Lung (tissue), 12 donors: ENCODE data around the gene NABP1. TPM values are rescaled to one million over a fixed set of nuclear protein-coding genes. Genes with fewer than 3 reads are reported as not detected.

ENCODE experiments used
- ATAC-seq: fragments of 200-7000 bp; cut with Tn5 transposase; one replicate; pipeline ENCODE4 v1.9.1; 2020; ENCODE audit warnings: moderate number of reproducible peaks; ENCODE audit not compliant: insufficient read depth, low FRiP score
- DNase-seq, 3 donors: peaks; one replicate each; pipeline ENCODE4 v3.0.0-alpha.2; 2013 to 2017
- H3K27ac ChIP-seq, 2 donors: one replicate each; pipeline ENCODE4 v1.5.1; 2013; ENCODE audit warnings: mild to moderate bottlenecking in 2 of 2, moderate library complexity in 2 of 2, control low read depth in 1 of 2, inconsistent platforms in 1 of 2, low read depth in 1 of 2, low read length in 1 of 2
- H3K27me3 ChIP-seq, 3 donors: one replicate each; pipeline ENCODE4 v1.5.1; 2013; ENCODE audit warnings: low read length in 2 of 3; ENCODE audit not compliant: control insufficient read depth in 3 of 3, insufficient read depth in 3 of 3
- H3K36me3 ChIP-seq, 4 donors: one replicate each; pipeline ENCODE4 v1.5.1; 2013; ENCODE audit warnings: low read length in 4 of 4, mild to moderate bottlenecking in 1 of 4, moderate library complexity in 1 of 4; ENCODE audit not compliant: control insufficient read depth in 4 of 4, insufficient read depth in 4 of 4
- H3K4me1 ChIP-seq, 5 donors: one replicate each; pipeline ENCODE4 v1.5.1; 2013; ENCODE audit warnings: low read length in 5 of 5, mild to moderate bottlenecking in 2 of 5, moderate library complexity in 1 of 5; ENCODE audit not compliant: control insufficient read depth in 5 of 5, insufficient read depth in 5 of 5
- H3K4me3 ChIP-seq: one replicate; pipeline ENCODE4 v1.5.1; 2013; ENCODE audit warnings: mild to moderate bottlenecking, control low read depth, moderate library complexity
- H3K9ac ChIP-seq, 2 donors: one replicate each; pipeline ENCODE4 v1.5.1; 2013; ENCODE audit warnings: low read length in 2 of 2, control low read depth in 1 of 2; ENCODE audit not compliant: insufficient read depth in 1 of 2
- H3K9me3 ChIP-seq, 4 donors: one replicate each; pipeline ENCODE4 v1.5.1; 2013; ENCODE audit warnings: low read length in 3 of 4, mild to moderate bottlenecking in 1 of 4, moderate library complexity in 1 of 4; ENCODE audit not compliant: control insufficient read depth in 4 of 4, insufficient read depth in 3 of 4
- WGBS, 2 donors: extraction: QIAGEN DNeasy Blood & Tissue Kit; methylation state at CpG; one replicate each; pipeline ENCODE4 v1.1.7; 2013; 5-methylcytosine and 5-hydroxymethylcytosine counted together
- polyA plus RNA-seq, 2 donors: library from polyadenylated mRNA; stranded (reverse); fragments of 200-250 nt; gene quantifications; one replicate each; pipeline ENCODE4 v1.2.1, GENCODE V29; 2013
- total RNA-seq, 2 donors: library from RNA; depleted of rRNA in 1 of 2; stranded (reverse); fragments of >200 nt in 1 of 2; gene quantifications; one replicate each; pipeline ENCODE4 v1.2.1, GENCODE V29; 2014 to 2021
- TF ChIP-seq, protein P1 (sequence below): IDR thresholded peaks from 2 replicates; pipeline ENCODE4 v1.5.1; 2012; ENCODE audit warnings: mild to moderate bottlenecking; ENCODE audit errors: control extremely low read depth, extremely low read depth
- donor health status: control.
- donor health status: control.
- donor health status: Bipolar disorder and iron deficiency.
- donor health status: healthy.
- donor health status: DM: yes; HTN: yes; CAD: no.

The NABP1 gene
- total and polyA plus RNA-seq, 4 donors: 22.5 to 66.3 (median 49.1) TPM

DNA sequence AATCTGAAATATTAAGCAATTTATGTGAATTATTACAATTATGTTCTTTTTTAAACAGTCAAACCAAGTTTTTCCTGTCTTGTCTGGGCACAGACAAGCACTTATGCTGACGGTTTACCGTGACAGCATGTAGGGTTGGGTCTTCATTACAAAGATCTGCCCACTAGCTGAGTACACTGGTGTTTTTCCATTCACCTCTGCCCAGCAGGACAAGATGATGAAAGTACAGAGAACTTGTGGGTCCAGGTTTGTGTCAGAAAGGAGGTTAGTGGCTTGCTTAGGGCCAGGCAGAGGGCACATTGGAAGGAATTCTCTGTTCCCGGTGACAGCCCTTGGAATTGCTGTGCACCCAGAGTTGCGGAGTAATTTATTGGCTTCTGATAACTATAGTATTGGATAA, 14.0 kb downstream of the NABP1 start:
- Histone ChIP-seq H3K9me3 (no peaks in the 10 kb centered on the region), H3K36me3 (peaks cover 0 to 3% (median 0%) of the 10 kb centered on the region in 4 donors), H3K9ac (no peak overlapping the region), H3K27me3 (no peaks in the 10 kb centered on the region), H3K4me1 (peaks cover 0 to 13% (median 2%) of the 10 kb centered on the region in 5 donors), H3K27ac (no peak overlapping the region), H3K4me3 (no peak overlapping the region)
- WGBS, 2 donors: 71 to 77% methylated on average over 4 of the region's 4 CpGs
- no peak for DNase-seq
- no peak for ATAC-seq
- TF ChIP-seq, protein P1, sequence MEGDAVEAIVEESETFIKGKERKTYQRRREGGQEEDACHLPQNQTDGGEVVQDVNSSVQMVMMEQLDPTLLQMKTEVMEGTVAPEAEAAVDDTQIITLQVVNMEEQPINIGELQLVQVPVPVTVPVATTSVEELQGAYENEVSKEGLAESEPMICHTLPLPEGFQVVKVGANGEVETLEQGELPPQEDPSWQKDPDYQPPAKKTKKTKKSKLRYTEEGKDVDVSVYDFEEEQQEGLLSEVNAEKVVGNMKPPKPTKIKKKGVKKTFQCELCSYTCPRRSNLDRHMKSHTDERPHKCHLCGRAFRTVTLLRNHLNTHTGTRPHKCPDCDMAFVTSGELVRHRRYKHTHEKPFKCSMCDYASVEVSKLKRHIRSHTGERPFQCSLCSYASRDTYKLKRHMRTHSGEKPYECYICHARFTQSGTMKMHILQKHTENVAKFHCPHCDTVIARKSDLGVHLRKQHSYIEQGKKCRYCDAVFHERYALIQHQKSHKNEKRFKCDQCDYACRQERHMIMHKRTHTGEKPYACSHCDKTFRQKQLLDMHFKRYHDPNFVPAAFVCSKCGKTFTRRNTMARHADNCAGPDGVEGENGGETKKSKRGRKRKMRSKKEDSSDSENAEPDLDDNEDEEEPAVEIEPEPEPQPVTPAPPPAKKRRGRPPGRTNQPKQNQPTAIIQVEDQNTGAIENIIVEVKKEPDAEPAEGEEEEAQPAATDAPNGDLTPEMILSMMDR: no peak

DNA sequence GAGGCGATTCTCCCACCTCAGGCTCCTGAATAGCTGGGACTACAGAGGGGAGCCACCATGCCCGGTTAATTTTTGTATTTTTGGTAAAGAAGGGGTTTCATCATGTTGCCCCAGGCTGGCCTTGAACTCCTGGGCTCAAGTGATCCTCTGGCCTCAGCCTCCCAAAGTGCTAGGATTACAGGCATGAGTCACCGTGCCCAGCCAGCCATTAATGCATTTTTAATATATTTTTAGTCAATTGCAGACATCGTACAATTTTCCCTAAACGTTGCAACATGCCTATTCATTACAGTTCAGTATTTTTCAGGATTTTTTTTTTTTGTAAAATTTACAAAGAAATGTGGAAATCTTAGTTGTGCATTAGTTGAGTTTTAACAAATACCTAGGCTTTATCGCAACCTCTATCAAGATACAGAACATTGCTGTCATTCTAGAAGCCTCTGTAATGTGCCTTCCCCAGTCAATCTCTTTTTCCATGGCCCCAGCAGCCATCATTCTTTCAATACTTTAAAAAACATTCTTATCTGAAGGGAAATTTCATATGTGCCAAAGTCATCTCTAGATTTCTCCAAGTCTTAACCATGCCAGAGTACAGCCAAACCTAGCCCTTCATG, 14.7 kb downstream of the NABP1 start:
- ATAC-seq: no peak
- WGBS, 2 donors: 72 to 85% methylated on average over 6 of the region's 6 CpGs

DNA sequence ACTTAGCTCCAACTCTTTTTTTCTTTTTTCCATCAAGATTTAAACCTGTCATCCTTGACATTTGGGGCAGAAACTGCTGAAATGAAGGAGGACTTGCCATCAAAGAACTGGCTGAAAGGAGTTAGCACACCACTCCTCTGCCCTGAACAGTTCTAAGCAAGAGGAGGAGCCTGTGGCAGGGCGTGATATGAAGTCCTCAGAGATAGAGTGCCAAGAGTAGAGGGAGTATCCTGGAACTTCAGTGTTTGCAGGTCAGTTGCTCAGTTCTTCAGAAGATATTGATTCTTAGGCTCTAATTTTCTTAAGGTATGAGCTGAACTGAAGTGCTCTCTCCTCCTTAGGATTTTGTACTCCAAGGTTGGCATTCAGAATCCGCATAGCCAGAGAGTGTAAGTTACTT, 15.2 kb downstream of the NABP1 start:
- H3K4me3 ChIP-seq: no peak overlapping the region
- no peaks in the 10 kb centered on the region for H3K27me3 ChIP-seq
- no peaks in the 10 kb centered on the region for H3K9me3 ChIP-seq
- no peak for ATAC-seq
- TF ChIP-seq, protein P1: no peak
- H3K27ac ChIP-seq: no peak overlapping the region
- H3K36me3 ChIP-seq: no peaks in the 10 kb centered on the region
- H3K4me1 ChIP-seq: peaks cover 0 to 13% (median 2%) of the 10 kb centered on the region in 5 donors
- WGBS, 2 donors: 60 to 80% methylated on average over 2 of the region's 2 CpGs
- no peak for DNase-seq
- H3K9ac ChIP-seq: no peak overlapping the region

More for the DNA sequence above, 14.7 kb downstream of the NABP1 start:
- TF ChIP-seq, protein P1: no peak
- Histone ChIP-seq H3K9ac (no peak overlapping the region), H3K4me3 (no peak overlapping the region), H3K9me3 (no peaks in the 10 kb centered on the region), H3K4me1 (peaks cover 0 to 13% (median 2%) of the 10 kb centered on the region in 5 donors), H3K27ac (no peak overlapping the region), H3K27me3 (no peaks in the 10 kb centered on the region), H3K36me3 (peaks cover 0 to 3% (median 0%) of the 10 kb centered on the region in 4 donors)
- no peak for DNase-seq

DNA sequence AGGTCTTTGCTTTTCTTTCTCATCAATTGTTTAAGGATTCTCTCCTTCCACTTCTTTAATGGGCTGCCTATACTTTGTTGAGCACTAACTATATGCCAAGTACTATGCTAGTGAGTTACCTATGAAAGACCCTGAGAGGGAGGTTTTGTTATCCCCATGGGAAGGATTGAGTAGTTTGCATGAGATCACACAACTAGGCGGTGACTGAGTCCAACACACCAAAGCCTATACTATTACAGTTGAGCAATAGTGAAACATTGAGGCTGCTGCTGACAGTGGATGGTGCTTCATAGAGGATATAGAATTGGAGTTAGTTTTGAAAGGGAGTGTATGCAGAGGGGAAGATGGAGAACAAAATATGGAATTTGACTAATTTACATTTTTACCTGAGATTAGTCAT, 15.8 kb downstream of the NABP1 start:
- no peak for DNase-seq
- H3K9ac ChIP-seq: no peak overlapping the region
- peaks cover 0 to 13% (median 2%) of the 10 kb centered on the region in 5 donors for H3K4me1 ChIP-seq
- H3K27me3 ChIP-seq: no peaks in the 10 kb centered on the region
- no peak for ATAC-seq
- H3K27ac ChIP-seq: no peak overlapping the region
- TF ChIP-seq, protein P1: no peak
- no peak overlapping the region for H3K4me3 ChIP-seq
- no peaks in the 10 kb centered on the region for H3K36me3 ChIP-seq
- H3K9me3 ChIP-seq: no peaks in the 10 kb centered on the region
- WGBS, 2 donors: 90% methylated on average over 1 of the region's 1 CpG
